H9 (cell line): ENCODE data around the gene SYT9. TPM values are rescaled to one million over a fixed set of nuclear protein-coding genes. Genes with fewer than 3 reads are reported as not detected.

Experiments
- DNase-seq: peaks from one replicate; pipeline ENCODE4 v3.0.0-alpha.2; 2017
- H2AFZ ChIP-seq: one replicate; pipeline ENCODE4 v1.6.1; 2013; ENCODE audit warnings: mild to moderate bottlenecking, low read length, control low read depth, moderate library complexity
- H2AK5ac ChIP-seq: 2 replicates; pipeline ENCODE4 v1.6.1; 2013; ENCODE audit warnings: low read length, control low read depth, mixed read lengths; ENCODE audit not compliant: insufficient read length
- H2BK120ac ChIP-seq: one replicate; pipeline ENCODE4 v1.6.1; 2013; ENCODE audit warnings: low read depth, mild to moderate bottlenecking, low read length, control low read depth, inconsistent platforms; ENCODE audit not compliant: poor library complexity, severe bottlenecking
- H2BK12ac ChIP-seq: 2 replicates; pipeline ENCODE4 v1.6.1; 2013; ENCODE audit warnings: low read length, control low read depth, mixed read lengths, low read depth; ENCODE audit not compliant: insufficient read length
- H2BK15ac ChIP-seq: 2 replicates; pipeline ENCODE4 v1.6.1; 2013; ENCODE audit warnings: low read depth, low read length, control low read depth
- H2BK20ac ChIP-seq: one replicate; pipeline ENCODE4 v1.6.1; 2013; ENCODE audit warnings: low read depth, mild to moderate bottlenecking, low read length, control low read depth, inconsistent platforms; ENCODE audit not compliant: poor library complexity, severe bottlenecking
- H2BK5ac ChIP-seq: 2 replicates; pipeline ENCODE4 v1.6.1; 2013; ENCODE audit warnings: low read length, control low read depth, mixed read lengths; ENCODE audit not compliant: insufficient read length
- H3K14ac ChIP-seq: 2 replicates; pipeline ENCODE4 v1.6.1; 2013; ENCODE audit warnings: low read length, control low read depth; ENCODE audit not compliant: insufficient read depth
- H3K18ac ChIP-seq: 2 replicates; pipeline ENCODE4 v1.6.1; 2013; ENCODE audit warnings: low read depth, mild to moderate bottlenecking, mixed read lengths, low read length, control low read depth; ENCODE audit not compliant: insufficient read length
- H3K23ac ChIP-seq: 2 replicates; pipeline ENCODE4 v1.6.1; 2013; ENCODE audit warnings: low read length, control low read depth, mixed read lengths, low read depth; ENCODE audit not compliant: insufficient read length
- H3K23me2 ChIP-seq: 2 replicates; pipeline ENCODE4 v1.6.1; 2013; ENCODE audit warnings: low read depth, mild to moderate bottlenecking, mixed read lengths, low read length, control low read depth; ENCODE audit not compliant: insufficient read length, poor library complexity, severe bottlenecking
- H3K27ac ChIP-seq: 2 replicates; pipeline ENCODE4 v1.5.1; 2013; ENCODE audit warnings: low read length, control low read depth, mixed read lengths, low read depth; ENCODE audit not compliant: insufficient read length
- H3K27me3 ChIP-seq: 2 replicates; pipeline ENCODE4 v1.6.1; 2013; ENCODE audit warnings: low read length, control low read depth, inconsistent platforms; ENCODE audit not compliant: insufficient read depth
- H3K4ac ChIP-seq: 2 replicates; pipeline ENCODE4 v1.6.1; 2013; ENCODE audit warnings: low read depth, mild to moderate bottlenecking, control low read depth, inconsistent platforms, low read length, moderate library complexity
- H3K4me1 ChIP-seq: 2 replicates; pipeline ENCODE4 v1.6.1; 2013; ENCODE audit warnings: low read length, control low read depth, inconsistent platforms; ENCODE audit not compliant: insufficient read depth
- H3K4me2 ChIP-seq: 2 replicates; pipeline ENCODE4 v1.6.1; 2013; ENCODE audit warnings: low read length, control low read depth, mixed read lengths; ENCODE audit not compliant: insufficient read length, insufficient read depth
- H3K56ac ChIP-seq: 2 replicates; pipeline ENCODE4 v1.6.1; 2013; ENCODE audit warnings: low read depth, mild to moderate bottlenecking, mixed read lengths, low read length, control low read depth; ENCODE audit not compliant: insufficient read length
- H3K79me1 ChIP-seq: 2 replicates; pipeline ENCODE4 v1.6.1; 2013; ENCODE audit warnings: low read depth, mild to moderate bottlenecking, moderate library complexity, low read length, control low read depth, inconsistent platforms; ENCODE audit not compliant: insufficient read depth, poor library complexity, severe bottlenecking
- H3K79me2 ChIP-seq: 2 replicates; pipeline ENCODE4 v1.6.1; 2013; ENCODE audit warnings: low read length, control low read depth, inconsistent platforms; ENCODE audit not compliant: insufficient read depth
- H3K9ac ChIP-seq: 2 replicates; pipeline ENCODE4 v1.6.1; 2013; ENCODE audit warnings: low read length, control low read depth, mixed read lengths; ENCODE audit not compliant: insufficient read length; ENCODE audit errors: extremely low read depth
- H3K9me3 ChIP-seq: one replicate; pipeline ENCODE4 v1.6.1; 2013; ENCODE audit warnings: low read depth, low read length, inconsistent platforms; ENCODE audit not compliant: control insufficient read depth
- H3T11ph ChIP-seq: one replicate; pipeline ENCODE4 v1.6.1; 2013; ENCODE audit warnings: mild to moderate bottlenecking, low read length, control low read depth, inconsistent platforms
- H4K20me1 ChIP-seq: one replicate; pipeline ENCODE4 v1.6.1; 2013; ENCODE audit not compliant: control insufficient read depth, insufficient read length, insufficient read depth
- H4K5ac ChIP-seq: 2 replicates; pipeline ENCODE4 v1.6.1; 2013; ENCODE audit warnings: low read depth, mild to moderate bottlenecking, mixed read lengths, low read length, control low read depth; ENCODE audit not compliant: insufficient read length
- H4K8ac ChIP-seq: replicated peaks from 2 replicates; pipeline ENCODE4 v1.6.1; 2013; ENCODE audit warnings: low read length, control low read depth, mixed read lengths, low read depth; ENCODE audit not compliant: insufficient read length
- H4K91ac ChIP-seq: 2 replicates; pipeline ENCODE4 v1.6.1; 2013; ENCODE audit warnings: low read depth, mild to moderate bottlenecking, moderate library complexity, mixed read lengths, low read length, control low read depth; ENCODE audit not compliant: insufficient read length
- H3K27ac Mint-ChIP-seq, 3 experiments: 2 replicates in 2 of 3; 3 replicates in 1 of 3; pipeline ENCODE4 v1.8.0; 2020 to 2021; ENCODE audit warnings: mixed read lengths in 3 of 3, mild to moderate bottlenecking in 1 of 3, moderate library complexity in 1 of 3
- H3K27me3 Mint-ChIP-seq: 2 replicates; pipeline ENCODE4 v1.8.0; 2021; ENCODE audit warnings: low read depth, mild to moderate bottlenecking, moderate library complexity, mixed read lengths
- H3K36me3 Mint-ChIP-seq, 3 experiments: 2 replicates in 2 of 3; 3 replicates in 1 of 3; pipeline ENCODE4 v1.8.0; 2020 to 2021; ENCODE audit warnings: low read depth in 3 of 3, mixed read lengths in 3 of 3; ENCODE audit not compliant: insufficient read depth in 1 of 3
- H3K4me1 Mint-ChIP-seq, 2 experiments: 2 replicates each; pipeline ENCODE4 v1.8.0; 2020; ENCODE audit warnings: mixed read lengths in 2 of 2
- H3K4me3 Mint-ChIP-seq, 2 experiments: 2 replicates in 1 of 2; 3 replicates in 1 of 2; pipeline ENCODE4 v1.8.0; 2020 to 2021; ENCODE audit warnings: mild to moderate bottlenecking in 2 of 2, mixed read lengths in 2 of 2, moderate library complexity in 1 of 2
- H3K9me3 Mint-ChIP-seq, 2 experiments: 2 replicates in 1 of 2; 3 replicates in 1 of 2; pipeline ENCODE4 v1.8.0; 2020; ENCODE audit warnings: mild to moderate bottlenecking in 2 of 2, mixed read lengths in 2 of 2, moderate library complexity in 1 of 2
- CTCF ChIP-seq: fragments of 200-600 bp; sonication (generic); conservative IDR thresholded peaks from 3 replicates; pipeline ENCODE4 v1.8.0; 2021; ENCODE audit warnings: antibody characterized with exemption, mild to moderate bottlenecking
- WGBS: extraction: QIAGEN DNeasy Blood & Tissue Kit; methylation state at CpG from one replicate; pipeline ENCODE4 v1.1.7; 2013; ENCODE audit warnings: missing lambda C conversion rate, low lambda C conversion rate, mixed read lengths; ENCODE audit not compliant: insufficient read length; ENCODE audit errors: extremely low coverage; 5-methylcytosine and 5-hydroxymethylcytosine counted together
- total RNA-seq: library from RNA; stranded (reverse); gene quantifications from 2 replicates; pipeline ENCODE4 v1.2.1, GENCODE V29; 2021

Gene SYT9
- total RNA-seq, 1 experiment from 2014 or later: 0.63 TPM

DNA sequence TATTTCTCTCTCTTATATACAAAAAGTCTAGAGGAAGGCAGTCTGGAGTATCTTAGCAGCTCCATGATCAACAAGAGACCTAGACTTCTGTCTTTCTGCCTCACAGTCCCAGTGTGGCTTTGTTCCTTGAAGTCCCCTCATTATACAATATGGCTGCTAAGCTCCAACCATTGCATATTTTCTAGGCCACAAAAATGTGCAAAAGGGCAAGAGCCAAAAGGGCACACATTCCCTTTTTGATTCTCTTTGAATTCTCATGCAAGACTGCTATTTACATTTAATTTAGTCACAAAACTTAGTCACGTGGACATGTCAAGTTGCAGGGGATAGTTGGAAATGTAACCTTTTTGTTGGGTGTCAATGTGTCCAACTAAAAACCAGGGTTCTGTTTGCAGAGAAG is 169.4 kb downstream of the SYT9 start:
- WGBS: no CpG with 5 or more reads among the region's 1 CpG
- no peaks in the 10 kb centered on the region for H3K23me2 ChIP-seq
- H2BK15ac ChIP-seq: no peak overlapping the region
- DNase-seq: no peak
- Mint-ChIP-seq H3K36me3 (no peaks in the 10 kb centered on the region; a peak in 1 of 7 replicates), H3K4me3 (no peak overlapping the region), H3K9me3 (no peaks in the 10 kb centered on the region), H3K27ac (no peak overlapping the region), H3K27me3 (no peaks in the 10 kb centered on the region; the same call in 1 of the 2 replicates), H3K4me1 (peaks cover 7 to 13% of the 10 kb centered on the region in 2 experiments)
- H3K9ac ChIP-seq: no peak overlapping the region
- no peak overlapping the region for H3K14ac ChIP-seq
- no peak overlapping the region for H2BK5ac ChIP-seq
- no peak overlapping the region for H2AFZ ChIP-seq
- no peak overlapping the region for H4K8ac ChIP-seq
- H2BK20ac ChIP-seq: no peak overlapping the region
- no peak for TF ChIP-seq CTCF
- no peak overlapping the region for H2AK5ac ChIP-seq
- H2BK120ac ChIP-seq: no peak overlapping the region
- H4K20me1 ChIP-seq: no peaks in the 10 kb centered on the region
- no peak overlapping the region for H4K91ac ChIP-seq
- H3K23ac ChIP-seq: no peak overlapping the region
- H4K5ac ChIP-seq: no peak overlapping the region
- no peaks in the 10 kb centered on the region; the same call in 1 of the 2 replicates for H3K27me3 ChIP-seq
- H3K18ac ChIP-seq: no peak overlapping the region
- H3K56ac ChIP-seq: no peak overlapping the region
- H3K4me1 ChIP-seq: 0 out of 2 replicates have a peak, but pooled peaks cover 6% of the 10 kb centered on the region
- no peaks in the 10 kb centered on the region for H3K9me3 ChIP-seq
- H3K27ac ChIP-seq: no peak overlapping the region
- H3K79me2 ChIP-seq: no peaks in the 10 kb centered on the region
- no peak overlapping the region for H3K4me2 ChIP-seq
- no peaks in the 10 kb centered on the region for H3K79me1 ChIP-seq
- H2BK12ac ChIP-seq: no peak overlapping the region
- no peak overlapping the region for H3T11ph ChIP-seq
- H3K4ac ChIP-seq: no peak overlapping the region
